Stimulated activated memory B cell treated with anti-CD40 and anti-IgM and Interleukin-4, amounts not matched to agents 10 μg/mL and 1 μg/mL and 100 μg/mL, for 72 hours (primary cell): ENCODE results near the gene NT5DC3.

ENCODE experiments used
- ATAC-seq: fragments of 150-1000 bp; cut with Tn5 transposase; 2 replicates; pipeline ENCODE4 v1.10.0; 2021
- H3K27ac Mint-ChIP-seq: one replicate; pipeline ENCODE4 v1.8.0; 2022; ENCODE audit warnings: mild to moderate bottlenecking, mixed read lengths
- H3K27me3 Mint-ChIP-seq: one replicate; pipeline ENCODE4 v1.8.0; 2022; ENCODE audit warnings: mixed read lengths
- H3K36me3 Mint-ChIP-seq: one replicate; pipeline ENCODE4 v1.8.0; 2022; ENCODE audit warnings: mixed read lengths
- H3K4me1 Mint-ChIP-seq: one replicate; pipeline ENCODE4 v1.8.0; 2022; ENCODE audit warnings: mixed read lengths
- H3K4me3 Mint-ChIP-seq: one replicate; pipeline ENCODE4 v1.8.0; 2022; ENCODE audit warnings: mild to moderate bottlenecking, moderate library complexity, mixed read lengths
- H3K9me3 Mint-ChIP-seq: one replicate; pipeline ENCODE4 v1.8.0; 2022; ENCODE audit warnings: mixed read lengths

Gene NT5DC3

GRCh38 chr12:103794309-103795213, 46.5 kb downstream of the NT5DC3 start:
- Mint-ChIP-seq H3K36me3 (peaks cover 60% of the 10 kb centered on the region), H3K27ac (no peak overlapping the region), H3K9me3 (peaks cover 3% of the 10 kb centered on the region), H3K4me1 (no peaks in the 10 kb centered on the region), H3K4me3 (no peak overlapping the region), H3K27me3 (no peaks in the 10 kb centered on the region)
- no peak for ATAC-seq

DNA sequence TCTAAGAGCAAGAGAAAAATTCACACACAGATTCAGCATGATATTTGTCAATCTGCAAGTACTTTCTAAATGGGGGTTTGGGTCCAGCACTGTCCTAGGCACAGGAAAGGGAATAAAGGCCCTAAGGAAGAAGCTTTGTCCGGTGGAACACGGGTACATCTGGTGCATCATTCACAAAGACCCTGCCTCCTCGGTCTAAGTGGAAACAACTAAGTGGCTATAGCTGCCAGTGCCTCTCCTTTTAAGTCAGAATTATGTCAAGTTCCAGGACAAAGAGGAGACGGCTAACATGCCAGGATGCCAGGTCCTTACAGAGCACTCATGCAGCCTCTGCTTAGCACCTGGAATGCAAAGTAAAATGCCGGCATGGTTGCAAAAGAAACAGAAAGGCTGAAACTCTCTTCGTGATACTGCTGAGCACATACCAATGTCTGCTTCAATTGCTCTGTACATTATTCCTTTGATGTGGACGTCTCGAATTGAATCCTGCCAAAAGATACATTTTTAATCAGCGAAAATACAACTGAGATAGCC, 47.5 kb downstream of the NT5DC3 start:
- Mint-ChIP-seq H3K27me3 (no peaks in the 10 kb centered on the region), H3K27ac (no peak overlapping the region), H3K4me3 (no peak overlapping the region), H3K4me1 (no peaks in the 10 kb centered on the region), H3K9me3 (no peaks in the 10 kb centered on the region), H3K36me3 (peaks cover 55% of the 10 kb centered on the region)
- ATAC-seq: no peak

GRCh38 chr12:103793046-103793445, 48.0 kb downstream of the NT5DC3 start:
- no peak overlapping the region for H3K27ac Mint-ChIP-seq
- H3K9me3 Mint-ChIP-seq: no peaks in the 10 kb centered on the region
- peaks cover 55% of the 10 kb centered on the region for H3K36me3 Mint-ChIP-seq
- no peaks in the 10 kb centered on the region for H3K27me3 Mint-ChIP-seq
- ATAC-seq: no peak
- H3K4me1 Mint-ChIP-seq: no peaks in the 10 kb centered on the region
- no peak overlapping the region for H3K4me3 Mint-ChIP-seq

GRCh38 chr12:103791350-103791920, 49.6 kb downstream of the NT5DC3 start:
- peaks cover 43% of the 10 kb centered on the region for H3K36me3 Mint-ChIP-seq
- no peak overlapping the region for H3K27ac Mint-ChIP-seq
- no peaks in the 10 kb centered on the region for H3K4me1 Mint-ChIP-seq
- H3K27me3 Mint-ChIP-seq: no peaks in the 10 kb centered on the region
- H3K9me3 Mint-ChIP-seq: no peaks in the 10 kb centered on the region
- H3K4me3 Mint-ChIP-seq: no peak overlapping the region
- ATAC-seq: no peak

DNA sequence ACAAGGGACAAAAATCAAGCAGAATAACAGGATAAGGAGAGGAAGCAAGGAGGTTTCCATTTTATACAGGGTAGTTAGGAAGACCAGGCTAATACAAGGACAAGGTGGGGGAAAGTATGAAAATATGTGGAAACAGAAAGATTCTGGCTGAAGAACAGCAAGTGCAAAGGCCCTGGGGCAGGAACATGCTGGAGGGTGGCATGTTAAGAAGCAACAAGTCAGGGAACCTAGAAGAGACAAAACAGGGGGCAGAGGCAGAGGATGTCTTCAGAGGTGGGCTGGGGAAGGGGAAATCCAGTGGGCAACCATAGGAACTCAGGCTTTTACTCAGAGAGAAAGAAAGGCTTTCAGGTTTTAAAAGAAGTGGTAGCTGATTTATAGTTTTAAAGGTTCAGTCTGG, 54.8 kb downstream of the NT5DC3 start:
- Mint-ChIP-seq H3K27ac (no peak overlapping the region), H3K4me1 (no peaks in the 10 kb centered on the region), H3K36me3 (peaks cover 43% of the 10 kb centered on the region), H3K4me3 (no peak overlapping the region), H3K9me3 (peaks cover 4% of the 10 kb centered on the region), H3K27me3 (no peaks in the 10 kb centered on the region)
- ATAC-seq: no peak

- no peak overlapping the region for H3K27ac Mint-ChIP-seq
- H3K36me3 Mint-ChIP-seq: peaks cover 39% of the 10 kb centered on the region
- peaks cover 4% of the 10 kb centered on the region for H3K9me3 Mint-ChIP-seq
- no peak overlapping the region for H3K4me3 Mint-ChIP-seq
- H3K27me3 Mint-ChIP-seq: no peaks in the 10 kb centered on the region
- no peaks in the 10 kb centered on the region for H3K4me1 Mint-ChIP-seq
- no peak for ATAC-seq
Observed at GRCh38 chr12:103785243-103786031, 55.6 kb downstream of the NT5DC3 start.

GRCh38 chr12:103783744-103784664, 57.0 kb downstream of the NT5DC3 start:
- no peaks in the 10 kb centered on the region for H3K27me3 Mint-ChIP-seq
- H3K9me3 Mint-ChIP-seq: peaks cover 4% of the 10 kb centered on the region
- no peak overlapping the region for H3K4me3 Mint-ChIP-seq
- H3K36me3 Mint-ChIP-seq: peaks cover 52% of the 10 kb centered on the region
- no peak for ATAC-seq
- no peaks in the 10 kb centered on the region for H3K4me1 Mint-ChIP-seq
- no peak overlapping the region for H3K27ac Mint-ChIP-seq

GRCh38 chr12:103782399-103782798, 58.6 kb downstream of the NT5DC3 start:
- H3K4me1 Mint-ChIP-seq: no peaks in the 10 kb centered on the region
- no peak overlapping the region for H3K4me3 Mint-ChIP-seq
- ATAC-seq: no peak
- H3K27me3 Mint-ChIP-seq: no peaks in the 10 kb centered on the region
- H3K36me3 Mint-ChIP-seq: peaks cover 65% of the 10 kb centered on the region
- H3K27ac Mint-ChIP-seq: no peak overlapping the region
- peaks cover 4% of the 10 kb centered on the region for H3K9me3 Mint-ChIP-seq

GRCh38 chr12:103780992-103781391, 60.0 kb downstream of the NT5DC3 start:
- peaks cover 74% of the 10 kb centered on the region for H3K36me3 Mint-ChIP-seq
- no peak for ATAC-seq
- H3K4me1 Mint-ChIP-seq: no peaks in the 10 kb centered on the region
- no peak overlapping the region for H3K4me3 Mint-ChIP-seq
- H3K27me3 Mint-ChIP-seq: no peaks in the 10 kb centered on the region
- peaks cover 1% of the 10 kb centered on the region for H3K9me3 Mint-ChIP-seq
- H3K27ac Mint-ChIP-seq: no peak overlapping the region

GRCh38 chr12:103780093-103780440, 61.0 kb downstream of the NT5DC3 start:
- Mint-ChIP-seq H3K9me3 (no peaks in the 10 kb centered on the region), H3K4me1 (no peaks in the 10 kb centered on the region)
- ATAC-seq: no peak

DNA sequence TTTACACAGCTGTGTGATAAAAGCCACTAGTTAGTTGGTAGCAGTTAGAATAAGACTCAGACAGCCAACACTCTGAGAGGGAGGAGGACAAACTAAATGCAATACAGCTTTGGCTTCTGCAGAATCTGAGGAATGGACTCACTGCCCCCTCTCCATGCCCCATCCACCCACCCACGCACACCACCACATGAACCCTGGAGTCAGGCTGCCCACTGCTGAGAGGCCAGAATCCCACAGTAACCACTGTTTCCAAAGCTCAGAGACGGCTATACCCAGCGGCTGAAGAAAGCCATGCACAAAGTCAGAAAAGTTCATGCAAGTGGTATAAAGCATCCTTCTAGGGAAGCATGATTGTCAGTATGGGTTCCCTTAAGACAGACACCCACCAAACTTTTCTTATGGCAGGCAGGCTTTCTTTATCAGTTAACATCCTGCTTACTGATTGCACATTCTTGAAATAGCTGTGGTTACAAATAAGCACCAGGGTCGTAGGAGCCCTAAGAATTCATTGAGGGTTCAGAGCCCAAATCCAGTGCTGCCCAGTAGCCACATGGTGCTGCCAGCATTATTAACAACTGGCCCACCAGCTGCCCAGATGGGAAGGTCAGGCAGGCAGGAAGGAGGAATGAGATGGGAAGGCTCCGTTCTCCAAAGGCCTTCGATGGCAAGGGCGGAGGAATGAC, 61.5 kb downstream of the NT5DC3 start:
- Mint-ChIP-seq H3K4me1 (no peaks in the 10 kb centered on the region), H3K36me3 (peaks cover 83% of the 10 kb centered on the region), H3K9me3 (no peaks in the 10 kb centered on the region), H3K27me3 (no peaks in the 10 kb centered on the region), H3K4me3 (no peak overlapping the region), H3K27ac (no peak overlapping the region)
- no peak for ATAC-seq

More at GRCh38 chr12:103780093-103780440, 61.0 kb downstream of the NT5DC3 start:
- Mint-ChIP-seq H3K36me3 (peaks cover 79% of the 10 kb centered on the region), H3K4me3 (no peak overlapping the region), H3K27ac (no peak overlapping the region), H3K27me3 (no peaks in the 10 kb centered on the region)

GRCh38 chr12:103778781-103779180, 62.3 kb downstream of the NT5DC3 start:
- H3K4me3 Mint-ChIP-seq: no peak overlapping the region

GRCh38 chr12:103774977-103775560, 66.0 kb downstream of the NT5DC3 start:
- no peak overlapping the region for H3K27ac Mint-ChIP-seq
- ATAC-seq: no peak
- peaks cover 60% of the 10 kb centered on the region for H3K36me3 Mint-ChIP-seq
- H3K27me3 Mint-ChIP-seq: no peaks in the 10 kb centered on the region
- no peaks in the 10 kb centered on the region for H3K9me3 Mint-ChIP-seq
- no peak overlapping the region for H3K4me3 Mint-ChIP-seq
- no peaks in the 10 kb centered on the region for H3K4me1 Mint-ChIP-seq

More at GRCh38 chr12:103778781-103779180, 62.3 kb downstream of the NT5DC3 start:
- peaks cover 75% of the 10 kb centered on the region for H3K36me3 Mint-ChIP-seq
- no peaks in the 10 kb centered on the region for H3K9me3 Mint-ChIP-seq
- no peaks in the 10 kb centered on the region for H3K27me3 Mint-ChIP-seq
- ATAC-seq: no peak
- no peaks in the 10 kb centered on the region for H3K4me1 Mint-ChIP-seq
- no peak overlapping the region for H3K27ac Mint-ChIP-seq
